IMR-90 (cell line): ENCODE results near the gene RASSF4. TPM values are rescaled to one million over a fixed set of nuclear protein-coding genes. Genes with fewer than 3 reads are reported as not detected.

Source experiments
- ELK1 ChIP-seq: fragments of 150-350 bp; IDR thresholded peaks from 2 replicates; pipeline ENCODE4 v1.6.1; 2016; ENCODE audit warnings: low read depth, mild to moderate bottlenecking, low read length, moderate library complexity, borderline replicate concordance
- MAFK ChIP-seq: IDR thresholded peaks from 2 replicates; pipeline ENCODE4 v1.6.1; 2012; ENCODE audit warnings: low read depth, low read length, improper control_type of control experiment
- polyA plus RNA-seq, 3 experiments: library from polyadenylated mRNA; depleted of rRNA; stranded (reverse); fragments of >200 nt; gene quantifications; 2 replicates each; pipeline ENCODE4 v1.2.3, GENCODE V29; 2012; ENCODE audit warnings: low replicate concordance in 1 of 3
- total RNA-seq: library from RNA; depleted of rRNA; stranded (reverse); fragments of >200 nt; gene quantifications from 2 replicates; pipeline ENCODE4 v1.2.3, GENCODE V29; 2012

RASSF4 gene
- total and polyA plus RNA-seq, 2 of the 4 experiments (the other 2 are of a cell fraction), result 5.9 to 8.6 TPM

- TF ChIP-seq ELK1 (no peak), MAFK (no peak)
Measured at GRCh38 chr10:44966129-44966815, 6.7 kb downstream of the RASSF4 start (continued).
